Glutamatergic neuron (in vitro differentiated cells): ENCODE measurements around the gene SOHLH2. TPM values are rescaled to one million over a fixed set of nuclear protein-coding genes. Genes with fewer than 3 reads are reported as not detected.

Experiments used
- DNase-seq: peaks from one replicate; pipeline ENCODE4 v3.0.0; 2022
- H3K27ac Mint-ChIP-seq: one replicate; pipeline ENCODE4 v1.8.0; 2020; ENCODE audit warnings: mild to moderate bottlenecking, mixed read lengths, inconsistent platforms; ENCODE audit not compliant: unreplicated experiment
- H3K27me3 Mint-ChIP-seq: one replicate; pipeline ENCODE4 v1.8.0; 2020; ENCODE audit warnings: mild to moderate bottlenecking, moderate library complexity, mixed read lengths, inconsistent platforms; ENCODE audit not compliant: unreplicated experiment
- H3K36me3 Mint-ChIP-seq: one replicate; pipeline ENCODE4 v1.8.0; 2020; ENCODE audit warnings: mild to moderate bottlenecking, mixed read lengths, inconsistent platforms; ENCODE audit not compliant: unreplicated experiment
- H3K4me1 Mint-ChIP-seq: one replicate; pipeline ENCODE4 v1.8.0; 2020; ENCODE audit warnings: mild to moderate bottlenecking, low read depth, mixed read lengths, inconsistent platforms; ENCODE audit not compliant: unreplicated experiment
- H3K4me3 Mint-ChIP-seq: one replicate; pipeline ENCODE4 v1.8.0; 2020; ENCODE audit warnings: mild to moderate bottlenecking, mixed read lengths, inconsistent platforms; ENCODE audit not compliant: unreplicated experiment
- H3K9me3 Mint-ChIP-seq: one replicate; pipeline ENCODE4 v1.8.0; 2020; ENCODE audit warnings: mild to moderate bottlenecking, moderate library complexity, mixed read lengths, inconsistent platforms; ENCODE audit not compliant: unreplicated experiment
- total RNA-seq: library from RNA; stranded (reverse); fragmentation: NEBNext Ultra II Directional; extraction: Animal tissue kit (Norgen Biotek cat#: 25700); gene quantifications from one replicate; pipeline ENCODE4 v1.2.1, GENCODE V29; 2021; ENCODE audit not compliant: unreplicated experiment
- TF ChIP-seq, protein P1 (sequence below): fragments of 200-600 bp; sonication (generic); IDR thresholded peaks from one replicate; pipeline ENCODE4 v1.5.0; 2021; ENCODE audit not compliant: partially characterized antibody, unreplicated experiment

SOHLH2 gene
- total RNA-seq, 1 donor from 2014 or later, result 0.78 TPM

- Mint-ChIP-seq H3K27ac (no peak overlapping the region), H3K4me1 (no peaks in the 10 kb centered on the region), H3K27me3 (no peaks in the 10 kb centered on the region), H3K4me3 (no peak overlapping the region), H3K9me3 (no peaks in the 10 kb centered on the region), H3K36me3 (no peaks in the 10 kb centered on the region)
- TF ChIP-seq, protein P1, sequence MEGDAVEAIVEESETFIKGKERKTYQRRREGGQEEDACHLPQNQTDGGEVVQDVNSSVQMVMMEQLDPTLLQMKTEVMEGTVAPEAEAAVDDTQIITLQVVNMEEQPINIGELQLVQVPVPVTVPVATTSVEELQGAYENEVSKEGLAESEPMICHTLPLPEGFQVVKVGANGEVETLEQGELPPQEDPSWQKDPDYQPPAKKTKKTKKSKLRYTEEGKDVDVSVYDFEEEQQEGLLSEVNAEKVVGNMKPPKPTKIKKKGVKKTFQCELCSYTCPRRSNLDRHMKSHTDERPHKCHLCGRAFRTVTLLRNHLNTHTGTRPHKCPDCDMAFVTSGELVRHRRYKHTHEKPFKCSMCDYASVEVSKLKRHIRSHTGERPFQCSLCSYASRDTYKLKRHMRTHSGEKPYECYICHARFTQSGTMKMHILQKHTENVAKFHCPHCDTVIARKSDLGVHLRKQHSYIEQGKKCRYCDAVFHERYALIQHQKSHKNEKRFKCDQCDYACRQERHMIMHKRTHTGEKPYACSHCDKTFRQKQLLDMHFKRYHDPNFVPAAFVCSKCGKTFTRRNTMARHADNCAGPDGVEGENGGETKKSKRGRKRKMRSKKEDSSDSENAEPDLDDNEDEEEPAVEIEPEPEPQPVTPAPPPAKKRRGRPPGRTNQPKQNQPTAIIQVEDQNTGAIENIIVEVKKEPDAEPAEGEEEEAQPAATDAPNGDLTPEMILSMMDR, result no peak
- no peak for DNase-seq
Measured at GRCh38 chr13:36193151-36193855, 21.1 kb downstream of the SOHLH2 start.

- no peaks in the 10 kb centered on the region for H3K36me3 Mint-ChIP-seq
- no peaks in the 10 kb centered on the region for H3K4me1 Mint-ChIP-seq
- H3K4me3 Mint-ChIP-seq, result no peak overlapping the region
- H3K27ac Mint-ChIP-seq, result no peak overlapping the region
- H3K27me3 Mint-ChIP-seq, result no peaks in the 10 kb centered on the region
- TF ChIP-seq, protein P1, result no peak
- no peaks in the 10 kb centered on the region for H3K9me3 Mint-ChIP-seq
- DNase-seq, result no peak
Measured at GRCh38 chr13:36192166-36192565, 22.2 kb downstream of the SOHLH2 start.

- TF ChIP-seq, protein P1, result no peak
- DNase-seq, result no peak
- Mint-ChIP-seq H3K4me3 (no peak overlapping the region), H3K36me3 (no peaks in the 10 kb centered on the region), H3K9me3 (no peaks in the 10 kb centered on the region), H3K27ac (no peak overlapping the region), H3K4me1 (no peaks in the 10 kb centered on the region), H3K27me3 (no peaks in the 10 kb centered on the region)
Measured at GRCh38 chr13:36190771-36191170, 23.6 kb downstream of the SOHLH2 start.

GRCh38 chr13:36188441-36188840, 25.9 kb downstream of the SOHLH2 start:
- H3K9me3 Mint-ChIP-seq, result no peaks in the 10 kb centered on the region
- no peak overlapping the region for H3K27ac Mint-ChIP-seq
- H3K4me3 Mint-ChIP-seq, result no peak overlapping the region
- H3K4me1 Mint-ChIP-seq, result no peaks in the 10 kb centered on the region
- DNase-seq, result no peak
- TF ChIP-seq, protein P1, result no peak
- no peaks in the 10 kb centered on the region for H3K27me3 Mint-ChIP-seq
- no peaks in the 10 kb centered on the region for H3K36me3 Mint-ChIP-seq

DNA sequence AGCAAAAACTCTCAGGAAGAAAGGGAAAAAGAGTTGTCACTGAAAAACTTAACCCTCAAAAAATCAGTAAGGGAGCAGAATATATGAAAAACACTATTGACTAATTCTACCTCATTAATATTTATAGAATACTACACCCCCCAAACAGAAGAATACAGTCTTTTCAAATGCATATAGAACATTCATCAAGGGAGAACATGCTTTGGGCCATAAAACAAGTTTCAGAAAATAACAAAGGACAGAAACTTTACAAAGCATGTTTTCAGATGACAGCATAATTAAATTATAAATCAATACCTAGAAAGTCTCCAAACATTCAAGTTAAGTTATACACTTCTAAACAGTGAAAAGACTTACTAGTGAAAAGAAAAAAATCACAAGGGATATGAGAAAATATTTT, 30.5 kb downstream of the SOHLH2 start:
- DNase-seq, result no peak
- TF ChIP-seq, protein P1, result no peak
- H3K4me1 Mint-ChIP-seq, result no peaks in the 10 kb centered on the region
- no peaks in the 10 kb centered on the region for H3K9me3 Mint-ChIP-seq
- no peaks in the 10 kb centered on the region for H3K36me3 Mint-ChIP-seq
- no peak overlapping the region for H3K27ac Mint-ChIP-seq
- H3K4me3 Mint-ChIP-seq, result no peak overlapping the region
- H3K27me3 Mint-ChIP-seq, result no peaks in the 10 kb centered on the region
